ENCODE results near the gene DGAT2L6.

- no peak for TF ChIP-seq CTCF (IDR thresholded peaks at IDR 0.05; ENCODE audit: low read length)
- TF ChIP-seq EZH2 (optimal IDR thresholded peaks at IDR 0.05; ENCODE audit: low read depth, low read length) = no peak
Observed at GRCh38 chrX:70176938-70177533, at the start of gene DGAT2L6.
